Nephron progenitor cell (in vitro differentiated cells): Measurements from ENCODE around the gene DLGAP5.
A peak's percentile ranks its signal among the peaks of the same experiment; 100 is the strongest.

ENCODE experiments used
- DNase-seq: peaks from one replicate; pipeline ENCODE4 v3.0.0; 2021
- H3K27ac Mint-ChIP-seq: 2 replicates; pipeline ENCODE4 v1.8.0; 2021; ENCODE audit warnings: mild to moderate bottlenecking, moderate library complexity, mixed read lengths
- H3K27me3 Mint-ChIP-seq: 2 replicates; pipeline ENCODE4 v1.8.0; 2021; ENCODE audit warnings: mild to moderate bottlenecking, low read depth, mixed read lengths; ENCODE audit not compliant: poor library complexity
- H3K36me3 Mint-ChIP-seq: 2 replicates; pipeline ENCODE4 v1.8.0; 2021; ENCODE audit warnings: low read depth, mixed read lengths
- H3K4me1 Mint-ChIP-seq: 2 replicates; pipeline ENCODE4 v1.8.0; 2021; ENCODE audit warnings: mixed read lengths
- H3K4me3 Mint-ChIP-seq: 2 replicates; pipeline ENCODE4 v1.8.0; 2021; ENCODE audit warnings: mild to moderate bottlenecking, moderate library complexity, mixed read lengths
- H3K9me3 Mint-ChIP-seq: 2 replicates; pipeline ENCODE4 v1.8.0; 2021; ENCODE audit warnings: mild to moderate bottlenecking, moderate library complexity, mixed read lengths
- TF ChIP-seq, protein P1 (sequence below): fragments of 200-600 bp; sonication (generic); IDR thresholded peaks from 2 replicates; pipeline ENCODE4 v1.5.0; 2021; ENCODE audit warnings: antibody characterized with exemption

Gene DLGAP5

DNA sequence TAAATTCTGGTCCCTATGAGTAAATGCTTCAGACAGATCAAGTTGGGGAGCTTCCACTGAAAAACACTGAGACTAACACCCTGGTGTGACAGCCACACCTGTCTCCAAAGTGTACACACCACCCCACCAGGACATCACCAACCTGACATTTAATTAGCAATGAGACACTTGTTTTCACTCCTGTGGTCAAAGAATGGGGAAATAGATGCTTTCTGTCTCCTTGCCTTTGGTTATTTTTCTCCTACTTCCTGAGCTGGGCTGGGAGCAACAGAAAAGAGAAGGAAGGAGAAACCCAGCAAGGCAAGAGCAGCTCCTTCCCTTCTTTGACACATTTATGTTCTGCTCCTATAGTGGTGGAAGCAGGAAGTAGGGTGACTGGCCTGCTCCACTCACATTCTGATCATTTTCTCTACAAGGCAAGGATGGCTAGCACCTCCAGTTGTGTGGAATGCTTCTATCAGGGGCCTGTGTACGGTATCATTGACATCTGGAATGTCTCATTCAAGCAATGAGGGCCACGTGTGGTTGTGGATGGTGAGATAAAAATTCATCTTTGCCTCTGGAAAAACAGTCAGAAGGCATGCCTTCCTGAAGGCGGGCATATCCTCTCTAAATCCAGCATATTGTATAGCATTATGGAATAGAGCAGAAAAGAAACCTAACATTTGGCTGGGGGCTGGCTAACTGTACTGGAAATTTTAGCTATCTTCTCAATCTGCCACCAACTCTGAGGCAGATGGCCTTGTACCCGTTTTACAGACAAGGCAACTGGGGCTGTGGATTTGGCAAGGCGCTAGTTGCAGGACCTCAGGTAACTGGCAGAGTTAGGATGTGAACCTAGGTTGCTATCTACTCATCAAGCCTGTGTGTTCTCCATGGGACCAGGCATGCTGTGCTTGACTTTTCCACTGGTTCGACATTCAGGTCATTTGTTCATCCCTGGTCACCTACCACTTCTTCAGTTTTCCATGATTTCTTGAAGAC is 87.1 kb downstream of the DLGAP5 start:
- TF ChIP-seq, protein P1, sequence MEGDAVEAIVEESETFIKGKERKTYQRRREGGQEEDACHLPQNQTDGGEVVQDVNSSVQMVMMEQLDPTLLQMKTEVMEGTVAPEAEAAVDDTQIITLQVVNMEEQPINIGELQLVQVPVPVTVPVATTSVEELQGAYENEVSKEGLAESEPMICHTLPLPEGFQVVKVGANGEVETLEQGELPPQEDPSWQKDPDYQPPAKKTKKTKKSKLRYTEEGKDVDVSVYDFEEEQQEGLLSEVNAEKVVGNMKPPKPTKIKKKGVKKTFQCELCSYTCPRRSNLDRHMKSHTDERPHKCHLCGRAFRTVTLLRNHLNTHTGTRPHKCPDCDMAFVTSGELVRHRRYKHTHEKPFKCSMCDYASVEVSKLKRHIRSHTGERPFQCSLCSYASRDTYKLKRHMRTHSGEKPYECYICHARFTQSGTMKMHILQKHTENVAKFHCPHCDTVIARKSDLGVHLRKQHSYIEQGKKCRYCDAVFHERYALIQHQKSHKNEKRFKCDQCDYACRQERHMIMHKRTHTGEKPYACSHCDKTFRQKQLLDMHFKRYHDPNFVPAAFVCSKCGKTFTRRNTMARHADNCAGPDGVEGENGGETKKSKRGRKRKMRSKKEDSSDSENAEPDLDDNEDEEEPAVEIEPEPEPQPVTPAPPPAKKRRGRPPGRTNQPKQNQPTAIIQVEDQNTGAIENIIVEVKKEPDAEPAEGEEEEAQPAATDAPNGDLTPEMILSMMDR = no peak
- DNase-seq = no peak
- H3K36me3 Mint-ChIP-seq = peaks cover 7% of the 10 kb centered on the region
- no peak overlapping the region for H3K4me3 Mint-ChIP-seq
- H3K27me3 Mint-ChIP-seq = peaks cover 10% of the 10 kb centered on the region
- H3K9me3 Mint-ChIP-seq = peaks cover 19% of the 10 kb centered on the region
- peaks cover 33% of the 10 kb centered on the region for H3K4me1 Mint-ChIP-seq
- no peak overlapping the region for H3K27ac Mint-ChIP-seq

DNA sequence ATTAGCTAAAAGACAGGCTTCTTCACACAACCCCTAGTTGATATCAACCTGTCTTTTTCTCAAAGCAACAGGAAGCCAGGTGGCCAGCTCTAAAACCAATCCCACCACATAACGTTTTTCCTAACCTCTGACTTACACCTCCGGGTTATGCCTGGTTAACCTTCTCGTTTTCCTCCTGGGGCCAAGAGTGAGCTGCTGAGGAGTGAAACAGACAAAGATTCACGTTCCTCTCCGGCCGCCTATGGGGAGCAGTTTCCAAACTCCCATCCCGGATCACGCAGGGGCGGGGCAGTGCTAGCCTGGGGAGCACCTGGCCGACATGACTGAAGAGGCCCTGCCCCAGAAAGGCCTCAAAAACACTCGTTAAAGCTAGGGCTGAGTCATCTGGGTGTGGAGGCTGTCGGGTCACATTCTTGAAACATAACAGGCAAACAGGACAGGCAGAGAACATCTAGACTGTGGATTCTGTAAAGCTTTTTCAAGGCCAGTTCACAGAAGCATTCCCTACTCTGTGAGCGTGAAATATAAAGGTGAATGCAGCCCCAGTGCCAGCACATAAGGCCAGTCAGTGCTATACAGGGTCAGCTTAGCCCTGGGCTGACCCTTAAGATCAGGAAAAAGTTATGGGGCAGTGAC is 88.3 kb downstream of the DLGAP5 start:
- TF ChIP-seq, protein P1 = no peak
- Mint-ChIP-seq H3K4me1 (peaks cover 32% of the 10 kb centered on the region), H3K27me3 (peaks cover 11% of the 10 kb centered on the region), H3K9me3 (peaks cover 19% of the 10 kb centered on the region), H3K4me3 (peak overlapping the region; percentile 56), H3K27ac (peak overlapping the region; percentile 89), H3K36me3 (peaks cover 7% of the 10 kb centered on the region)
- peak; percentile 36 for DNase-seq

DNA sequence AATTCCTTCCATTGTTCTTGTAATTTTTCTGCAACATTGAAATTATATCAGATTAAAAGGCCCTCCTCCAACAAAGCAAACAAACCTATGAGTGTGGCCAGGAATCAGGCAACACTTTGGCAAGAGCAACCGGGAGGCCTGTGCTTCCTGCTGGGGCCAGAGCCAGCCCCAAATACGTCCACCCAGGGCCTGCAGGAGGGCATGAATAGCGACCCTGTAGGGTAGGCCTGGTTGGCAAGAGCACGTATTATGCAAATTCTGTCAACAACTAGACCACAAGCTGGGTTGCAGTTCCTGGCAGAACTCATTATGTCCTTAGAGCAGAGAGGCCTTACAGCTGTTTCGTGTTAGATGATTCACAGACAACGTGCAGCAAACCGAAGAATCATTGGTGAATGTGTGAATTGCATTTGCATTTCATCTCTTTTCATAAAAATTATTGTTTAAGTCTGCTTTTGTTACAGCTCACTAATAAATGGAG is 89.2 kb downstream of the DLGAP5 start:
- H3K27me3 Mint-ChIP-seq = peaks cover 10% of the 10 kb centered on the region
- H3K9me3 Mint-ChIP-seq = peaks cover 15% of the 10 kb centered on the region
- DNase-seq = no peak
- H3K4me3 Mint-ChIP-seq = no peak overlapping the region
- H3K36me3 Mint-ChIP-seq = peaks cover 7% of the 10 kb centered on the region
- no peak overlapping the region for H3K27ac Mint-ChIP-seq
- peaks cover 24% of the 10 kb centered on the region for H3K4me1 Mint-ChIP-seq
- TF ChIP-seq, protein P1 = no peak

DNA sequence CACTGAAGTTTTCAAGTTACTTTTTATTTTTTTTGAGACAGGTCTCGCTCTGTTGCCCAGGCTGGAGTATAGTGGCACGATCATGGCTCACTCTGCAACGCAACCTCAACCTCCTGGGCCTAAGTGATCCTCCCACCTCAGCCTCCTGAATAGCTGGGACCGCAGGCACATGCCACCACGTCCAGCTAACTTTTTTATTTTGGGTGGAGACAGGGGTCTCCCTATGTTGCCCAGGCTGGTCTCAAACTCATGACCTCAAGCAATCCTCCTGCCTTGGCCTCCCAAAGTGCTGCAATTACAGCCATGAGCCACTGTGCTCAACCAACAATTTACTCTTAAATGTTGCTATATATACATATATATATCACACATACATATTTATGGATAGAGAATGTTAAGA is 89.7 kb downstream of the DLGAP5 start:
- no peak overlapping the region for H3K4me3 Mint-ChIP-seq
- H3K27me3 Mint-ChIP-seq = peaks cover 15% of the 10 kb centered on the region
- TF ChIP-seq, protein P1 = no peak
- H3K9me3 Mint-ChIP-seq = peaks cover 15% of the 10 kb centered on the region
- no peak for DNase-seq
- H3K36me3 Mint-ChIP-seq = peaks cover 7% of the 10 kb centered on the region
- H3K4me1 Mint-ChIP-seq = peaks cover 29% of the 10 kb centered on the region
- H3K27ac Mint-ChIP-seq = no peak overlapping the region

DNA sequence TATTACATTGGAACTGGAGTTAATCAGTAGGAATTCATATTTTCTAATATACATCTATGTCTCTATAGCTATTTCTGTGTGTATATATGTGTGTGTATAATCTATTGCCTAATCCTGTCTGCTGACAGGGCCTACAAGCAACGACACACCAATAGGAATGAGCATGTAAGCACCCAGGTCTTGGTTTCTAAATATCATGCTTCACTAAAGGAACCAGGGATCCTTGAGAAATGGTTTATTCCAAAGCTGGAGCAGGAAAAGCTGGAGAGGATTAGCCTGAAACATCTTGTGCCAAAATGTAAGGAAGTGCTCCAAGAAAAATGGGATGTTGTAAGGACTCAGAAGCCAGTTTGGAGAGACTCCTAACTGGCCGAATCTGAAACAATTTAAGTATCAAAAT is 91.6 kb downstream of the DLGAP5 start:
- Mint-ChIP-seq H3K9me3 (peaks cover 11% of the 10 kb centered on the region), H3K4me3 (no peak overlapping the region), H3K36me3 (peaks cover 7% of the 10 kb centered on the region), H3K27ac (no peak overlapping the region), H3K27me3 (peaks cover 16% of the 10 kb centered on the region), H3K4me1 (peaks cover 29% of the 10 kb centered on the region)
- no peak for DNase-seq
- TF ChIP-seq, protein P1 = no peak
